Skeletal muscle satellite cell (primary cell): Measurements from ENCODE around the gene LDB2.

Source experiments
- H3K27me3 ChIP-seq: 2 replicates; pipeline ENCODE4 v1.7.0; 2013; ENCODE audit warnings: low read length; ENCODE audit not compliant: control insufficient read depth, insufficient read depth
- H3K36me3 ChIP-seq: 2 replicates; pipeline ENCODE4 v1.7.0; 2013; ENCODE audit warnings: mild to moderate bottlenecking, control low read depth, low read length; ENCODE audit not compliant: insufficient read depth
- H3K4me1 ChIP-seq: 2 replicates; pipeline ENCODE4 v1.7.0; 2013; ENCODE audit warnings: low read length; ENCODE audit not compliant: control insufficient read depth, insufficient read depth
- H3K4me2 ChIP-seq: 2 replicates; pipeline ENCODE4 v1.7.0; 2013; ENCODE audit warnings: mild to moderate bottlenecking, low read length
- H3K4me3 ChIP-seq: 2 replicates; pipeline ENCODE4 v1.7.0; 2013; ENCODE audit warnings: low read length
- H3K9ac ChIP-seq: 2 replicates; pipeline ENCODE4 v1.7.0; 2013; ENCODE audit warnings: mild to moderate bottlenecking, low read depth, low read length, moderate library complexity
- H3K9me3 ChIP-seq: replicated peaks from 2 replicates; pipeline ENCODE4 v1.7.0; 2013; ENCODE audit warnings: mild to moderate bottlenecking, control low read depth, low read length

Gene LDB2

GRCh38 chr4:16488084-16488483 lies 410.4 kb downstream of the LDB2 start:
- no peak overlapping the region for H3K9ac ChIP-seq
- no peaks in the 10 kb centered on the region for H3K36me3 ChIP-seq
- H3K9me3 ChIP-seq = no peaks in the 10 kb centered on the region
- no peaks in the 10 kb centered on the region for H3K27me3 ChIP-seq
- H3K4me1 ChIP-seq = no peaks in the 10 kb centered on the region
- H3K4me2 ChIP-seq = no peak overlapping the region
- no peak overlapping the region for H3K4me3 ChIP-seq

- no peak overlapping the region for H3K9ac ChIP-seq
- H3K9me3 ChIP-seq = no peaks in the 10 kb centered on the region
- H3K4me3 ChIP-seq = no peak overlapping the region
- H3K4me2 ChIP-seq = no peak overlapping the region
- H3K27me3 ChIP-seq = no peaks in the 10 kb centered on the region
- H3K36me3 ChIP-seq = no peaks in the 10 kb centered on the region
- H3K4me1 ChIP-seq = no peaks in the 10 kb centered on the region
Measured at GRCh38 chr4:16484711-16485110, 413.7 kb downstream of the LDB2 start.

GRCh38 chr4:16483540-16483939 lies 414.9 kb downstream of the LDB2 start:
- H3K9me3 ChIP-seq = no peaks in the 10 kb centered on the region
- H3K27me3 ChIP-seq = no peaks in the 10 kb centered on the region
- no peak overlapping the region for H3K4me2 ChIP-seq
- no peaks in the 10 kb centered on the region for H3K36me3 ChIP-seq
- no peak overlapping the region for H3K4me3 ChIP-seq
- H3K9ac ChIP-seq = no peak overlapping the region
- no peaks in the 10 kb centered on the region for H3K4me1 ChIP-seq

GRCh38 chr4:16480011-16480410 lies 418.4 kb downstream of the LDB2 start:
- Histone ChIP-seq H3K9me3 (no peaks in the 10 kb centered on the region), H3K4me1 (no peaks in the 10 kb centered on the region), H3K36me3 (no peaks in the 10 kb centered on the region), H3K4me3 (no peak overlapping the region), H3K9ac (no peak overlapping the region), H3K27me3 (no peaks in the 10 kb centered on the region), H3K4me2 (no peak overlapping the region)

- Histone ChIP-seq H3K4me3 (no peak overlapping the region), H3K27me3 (no peaks in the 10 kb centered on the region), H3K36me3 (no peaks in the 10 kb centered on the region), H3K9ac (no peak overlapping the region), H3K4me2 (no peak overlapping the region), H3K9me3 (no peaks in the 10 kb centered on the region), H3K4me1 (no peaks in the 10 kb centered on the region)
Measured at GRCh38 chr4:16472537-16472936, 425.9 kb downstream of the LDB2 start.

GRCh38 chr4:16467061-16467460 lies 431.4 kb downstream of the LDB2 start:
- no peak overlapping the region for H3K4me2 ChIP-seq
- no peaks in the 10 kb centered on the region for H3K27me3 ChIP-seq
- H3K36me3 ChIP-seq = no peaks in the 10 kb centered on the region
- no peaks in the 10 kb centered on the region for H3K4me1 ChIP-seq
- no peaks in the 10 kb centered on the region for H3K9me3 ChIP-seq
- H3K4me3 ChIP-seq = no peak overlapping the region
- H3K9ac ChIP-seq = no peak overlapping the region

GRCh38 chr4:16466581-16466980 lies 431.9 kb downstream of the LDB2 start:
- Histone ChIP-seq H3K4me2 (no peak overlapping the region), H3K9me3 (no peaks in the 10 kb centered on the region), H3K9ac (no peak overlapping the region), H3K36me3 (no peaks in the 10 kb centered on the region), H3K4me1 (no peaks in the 10 kb centered on the region), H3K27me3 (no peaks in the 10 kb centered on the region), H3K4me3 (no peak overlapping the region)

GRCh38 chr4:16464651-16465050 lies 433.8 kb downstream of the LDB2 start:
- Histone ChIP-seq H3K27me3 (no peaks in the 10 kb centered on the region), H3K4me2 (no peak overlapping the region), H3K4me3 (no peak overlapping the region), H3K9me3 (no peaks in the 10 kb centered on the region), H3K4me1 (no peaks in the 10 kb centered on the region), H3K9ac (no peak overlapping the region), H3K36me3 (no peaks in the 10 kb centered on the region)

DNA sequence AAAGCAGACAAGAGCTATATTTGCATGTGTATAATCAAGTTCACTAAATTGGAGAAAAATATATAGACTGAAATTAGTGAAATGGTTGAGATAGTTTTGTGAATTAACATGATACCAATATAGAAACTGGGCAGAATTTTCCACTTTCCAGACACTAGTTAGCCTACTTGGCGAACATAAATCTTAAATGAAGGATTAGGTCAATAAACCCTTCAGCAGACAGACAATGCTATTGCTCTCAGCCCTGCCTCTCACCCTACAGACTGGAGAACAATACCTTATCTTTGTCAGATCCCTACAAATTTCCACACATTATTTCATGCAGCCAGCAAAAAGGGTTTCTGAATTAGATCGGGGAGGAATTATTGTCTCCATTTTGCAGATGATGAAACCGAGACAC lies 435.8 kb downstream of the LDB2 start:
- H3K4me3 ChIP-seq = no peak overlapping the region
- no peaks in the 10 kb centered on the region for H3K9me3 ChIP-seq
- no peaks in the 10 kb centered on the region for H3K36me3 ChIP-seq
- no peaks in the 10 kb centered on the region for H3K4me1 ChIP-seq
- no peak overlapping the region for H3K4me2 ChIP-seq
- no peaks in the 10 kb centered on the region for H3K27me3 ChIP-seq
- no peak overlapping the region for H3K9ac ChIP-seq

DNA sequence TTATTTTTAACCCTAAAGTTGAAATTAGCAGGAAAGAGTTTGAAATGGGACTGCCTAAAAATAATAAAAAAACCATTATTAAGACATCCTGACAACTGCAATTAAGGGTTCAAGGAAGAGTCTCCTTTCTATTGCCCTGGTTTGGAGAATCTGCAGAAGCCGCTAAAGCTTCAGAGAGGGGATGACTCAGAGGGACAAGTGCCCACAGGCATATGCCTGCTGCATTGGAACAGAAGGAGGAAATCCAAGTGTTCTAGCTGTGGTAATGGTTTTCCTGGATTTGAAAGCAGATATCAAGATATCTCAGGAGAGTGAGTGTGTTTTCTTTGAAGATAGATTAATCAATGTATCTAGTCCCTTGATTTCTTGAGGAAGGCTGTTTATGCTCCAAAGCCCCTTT lies 437.1 kb downstream of the LDB2 start:
- H3K36me3 ChIP-seq = no peaks in the 10 kb centered on the region
- no peaks in the 10 kb centered on the region for H3K27me3 ChIP-seq
- H3K4me1 ChIP-seq = no peaks in the 10 kb centered on the region
- no peak overlapping the region for H3K9ac ChIP-seq
- H3K9me3 ChIP-seq = no peaks in the 10 kb centered on the region
- no peak overlapping the region for H3K4me3 ChIP-seq
- no peak overlapping the region for H3K4me2 ChIP-seq

GRCh38 chr4:16457944-16458343 lies 440.5 kb downstream of the LDB2 start:
- Histone ChIP-seq H3K27me3 (no peaks in the 10 kb centered on the region), H3K36me3 (no peaks in the 10 kb centered on the region), H3K4me3 (no peak overlapping the region), H3K9ac (no peak overlapping the region), H3K9me3 (no peaks in the 10 kb centered on the region), H3K4me1 (no peaks in the 10 kb centered on the region), H3K4me2 (no peak overlapping the region)
